HTR-8/SVneo (cell line): Measurements from ENCODE around the gene ZNF710.

Source experiments
- DNase-seq: peaks from one replicate; pipeline ENCODE4 v3.0.0; 2011; ENCODE audit warnings: low spot score, mixed read lengths; ENCODE audit not compliant: insufficient read length
- FAIRE-seq: peaks from 2 replicates; lab custom pipeline; 2011; peaks lifted over from hg19 to GRCh38; lab: Jason Lieb, UNC

The ZNF710 gene

GRCh38 chr15:90015294-90015693 is 14.2 kb downstream of the ZNF710 start:
- FAIRE-seq (no peak), DNase-seq (no peak)

- DNase-seq (no peak), FAIRE-seq (no peak)
Observed at GRCh38 chr15:90015749-90016148, 14.6 kb downstream of the ZNF710 start.

- no peak for FAIRE-seq
- no peak for DNase-seq
Observed at GRCh38 chr15:90016721-90017120, 15.6 kb downstream of the ZNF710 start.

GRCh38 chr15:90018216-90018831 is 17.2 kb downstream of the ZNF710 start:
- FAIRE-seq = no peak
- no peak for DNase-seq

GRCh38 chr15:90019611-90020010 is 18.5 kb downstream of the ZNF710 start:
- FAIRE-seq = no peak
- no peak for DNase-seq

- FAIRE-seq = no peak
- no peak for DNase-seq
Observed at GRCh38 chr15:90020021-90020735, 19.1 kb downstream of the ZNF710 start.

GRCh38 chr15:90020936-90021507 is 19.9 kb downstream of the ZNF710 start:
- FAIRE-seq (no peak), DNase-seq (no peak)

GRCh38 chr15:90022345-90022744 is 21.2 kb downstream of the ZNF710 start:
- FAIRE-seq (no peak), DNase-seq (no peak)

- FAIRE-seq = no peak
- DNase-seq = no peak
Observed at GRCh38 chr15:90022905-90023700, 22.0 kb downstream of the ZNF710 start.

GRCh38 chr15:90024406-90024805 is 23.3 kb downstream of the ZNF710 start:
- no peak for FAIRE-seq
- DNase-seq = no peak

- FAIRE-seq (no peak), DNase-seq (no peak)
Observed at GRCh38 chr15:90025489-90026033, 24.4 kb downstream of the ZNF710 start.

- DNase-seq (no peak), FAIRE-seq (peak; percentile 42)
Observed at GRCh38 chr15:90028376-90028944, 27.3 kb downstream of the ZNF710 start.

- DNase-seq (no peak), FAIRE-seq (no peak)
Observed at GRCh38 chr15:90029024-90029423, 27.9 kb downstream of the ZNF710 start.

- no peak for FAIRE-seq
- no peak for DNase-seq
Observed at GRCh38 chr15:90030376-90030775, 29.3 kb downstream of the ZNF710 start.

GRCh38 chr15:90031231-90031791 is 30.2 kb downstream of the ZNF710 start:
- DNase-seq (no peak), FAIRE-seq (no peak)

GRCh38 chr15:90033006-90033405 is 31.9 kb downstream of the ZNF710 start:
- FAIRE-seq (no peak), DNase-seq (no peak)

GRCh38 chr15:90033448-90033847 is 32.3 kb downstream of the ZNF710 start:
- FAIRE-seq (no peak), DNase-seq (no peak)

- FAIRE-seq (no peak), DNase-seq (peak; percentile 39)
Observed at GRCh38 chr15:90035095-90035839, 34.1 kb downstream of the ZNF710 start.

- DNase-seq (no peak), FAIRE-seq (no peak)
Observed at GRCh38 chr15:90035840-90036230, 34.7 kb downstream of the ZNF710 start.
